A673 (cell line): Measurements from ENCODE around the gene PEX16. TPM values are rescaled to one million over a fixed set of nuclear protein-coding genes. Genes with fewer than 3 reads are reported as not detected.

Experiments used
- BruUV-seq: library from RNA; stranded (reverse); fragments of 400-500 nt; replicated peaks from 2 replicates; lab custom pipeline; 2021; lab: Mats Ljungman, UMichigan
- CTCF ChIA-PET: fragments of 300-600 bp; sonication (Branson Sonifier 250); formaldehyde crosslinking; loops from one replicate; lab custom pipeline; 2022; ENCODE audit warnings: antibody characterized with exemption; lab: Charles Lee
- POLR2A ChIA-PET: fragments of 300-600 bp; sonication (Branson Sonifier 250); formaldehyde crosslinking; loops from one replicate; lab custom pipeline; 2022; ENCODE audit warnings: antibody characterized with exemption; ENCODE audit not compliant: low non-redundant PET; lab: Charles Lee
- DNase-seq: peaks from one replicate; pipeline ENCODE4 v3.0.0-alpha.2; 2015; ENCODE audit warnings: low spot score
- H3K27ac ChIP-seq: fragments of 200-600 bp; sonication (generic); 2 replicates; pipeline ENCODE4 v1.5.1; 2016; ENCODE audit warnings: mixed run types, low read depth, mild to moderate bottlenecking, mixed read lengths, antibody characterized with exemption, low read length; ENCODE audit not compliant: poor library complexity, severe bottlenecking
- H3K27me3 ChIP-seq: fragments of 200-600 bp; sonication (generic); replicated peaks from 2 replicates; pipeline ENCODE4 v1.6.1; 2017; ENCODE audit warnings: mixed run types, low read depth, mild to moderate bottlenecking, mixed read lengths, antibody characterized with exemption, low read length; ENCODE audit not compliant: insufficient read depth, poor library complexity
- H3K36me3 ChIP-seq: fragments of 200-600 bp; sonication (generic); 2 replicates; pipeline ENCODE4 v1.6.1; 2016; ENCODE audit warnings: mixed run types, mild to moderate bottlenecking, mixed read lengths, antibody characterized with exemption, low read length; ENCODE audit not compliant: insufficient read depth, poor library complexity, severe bottlenecking
- H3K4me1 ChIP-seq: fragments of 200-600 bp; sonication (generic); 2 replicates; pipeline ENCODE4 v1.6.1; 2017; ENCODE audit warnings: mixed run types, mild to moderate bottlenecking, mixed read lengths, antibody characterized with exemption, low read length; ENCODE audit not compliant: insufficient read depth, poor library complexity, severe bottlenecking
- H3K4me3 ChIP-seq: fragments of 200-600 bp; sonication (generic); 2 replicates; pipeline ENCODE4 v1.5.1; 2016; ENCODE audit warnings: low read depth, mixed run types, mild to moderate bottlenecking, mixed read lengths, low read length; ENCODE audit not compliant: poor library complexity, severe bottlenecking
- H3K9me3 ChIP-seq: fragments of 200-600 bp; sonication (generic); 2 replicates; pipeline ENCODE4 v1.6.1; 2016; ENCODE audit warnings: mixed run types, low read depth, mild to moderate bottlenecking, mixed read lengths, antibody characterized with exemption, low read length; ENCODE audit not compliant: poor library complexity, severe bottlenecking
- EZH2 ChIP-seq: fragments of 200-600 bp; sonication (generic); IDR thresholded peaks from 2 replicates; pipeline ENCODE4 v1.6.1; 2017; ENCODE audit warnings: borderline replicate concordance, low read depth, mild to moderate bottlenecking, mixed read lengths, antibody characterized with exemption, low read length; ENCODE audit not compliant: poor library complexity, severe bottlenecking
- intact Hi-C: fragments of 100-400 bp; cut with micrococcal nuclease; formaldehyde crosslinking; loops from one replicate; pipeline ENCODE4 v1.10.0; 2022; ENCODE audit not compliant: unreplicated experiment
- total RNA-seq: library from RNA; stranded (reverse); gene quantifications from 2 replicates; pipeline ENCODE4 v1.2.3, GENCODE V29; 2021
- TF ChIP-seq, protein P1 (sequence below): fragments of 300-800, 200-600 bp; sonication (generic); conservative IDR thresholded peaks from 2 replicates; pipeline ENCODE4 v1.5.1; 2017; ENCODE audit warnings: low read depth, mild to moderate bottlenecking, antibody characterized with exemption, low read length, moderate library complexity, mixed read lengths

Gene PEX16
- total RNA-seq, 1 experiment from 2014 or later = 64.1 TPM

DNA sequence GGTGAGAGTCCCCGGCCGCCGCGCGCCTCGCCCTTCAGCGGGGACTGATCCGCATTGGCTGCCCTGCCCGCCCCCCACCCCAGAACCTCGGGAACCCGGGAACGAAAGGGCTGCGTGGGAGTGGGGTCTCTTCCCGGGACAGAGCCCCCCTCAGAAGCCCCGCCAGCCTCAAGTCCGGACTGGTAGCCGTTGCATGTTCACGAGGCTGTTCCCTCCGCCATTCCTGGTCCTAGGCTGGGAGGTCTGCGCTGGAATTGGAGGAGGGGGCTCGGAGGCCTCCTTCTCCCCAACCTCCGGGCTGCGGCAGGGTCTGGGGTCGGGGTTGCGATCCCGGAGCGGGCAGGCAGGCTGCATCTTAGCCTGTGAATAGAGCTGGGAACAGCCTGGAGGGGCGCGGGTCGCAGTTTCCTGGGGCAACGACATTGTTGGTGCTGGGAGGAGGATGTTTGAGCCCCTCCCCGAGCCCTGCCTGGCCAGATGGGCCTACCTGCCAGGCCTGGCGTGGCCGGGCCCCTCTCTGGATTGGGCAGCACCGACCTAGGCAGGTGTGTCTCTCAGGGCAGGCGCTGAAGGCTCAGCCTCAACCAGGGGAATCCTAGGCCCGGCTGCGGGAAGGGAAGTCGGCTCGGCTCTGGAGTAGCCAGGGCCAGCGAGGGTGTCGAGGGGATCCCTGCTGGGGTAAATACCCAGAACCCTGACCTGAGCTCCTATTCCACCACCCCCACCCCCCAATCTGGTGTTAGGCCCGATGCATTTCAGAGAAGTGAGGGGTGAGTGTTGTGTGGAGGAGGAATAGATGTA lies 31.6 kb downstream of the PEX16 start:
- POLR2A ChIA-PET = no interaction called here
- Histone ChIP-seq H3K36me3 (peaks cover 9% of the 10 kb centered on the region), H3K4me3 (peak overlapping the region; percentile 58), H3K27me3 (no peaks in the 10 kb centered on the region), H3K9me3 (no peaks in the 10 kb centered on the region), H3K4me1 (peaks cover 8% of the 10 kb centered on the region), H3K27ac (no peak overlapping the region)
- BruUV-seq = no TSS peak
- no peak for DNase-seq
- intact Hi-C loops = loop anchor here (10.0 kb wide), 1 partner anchor 429 kb away; no protein-coding TSS in a partner anchor
- CTCF ChIA-PET = no interaction called here
- TF ChIP-seq, protein P1, sequence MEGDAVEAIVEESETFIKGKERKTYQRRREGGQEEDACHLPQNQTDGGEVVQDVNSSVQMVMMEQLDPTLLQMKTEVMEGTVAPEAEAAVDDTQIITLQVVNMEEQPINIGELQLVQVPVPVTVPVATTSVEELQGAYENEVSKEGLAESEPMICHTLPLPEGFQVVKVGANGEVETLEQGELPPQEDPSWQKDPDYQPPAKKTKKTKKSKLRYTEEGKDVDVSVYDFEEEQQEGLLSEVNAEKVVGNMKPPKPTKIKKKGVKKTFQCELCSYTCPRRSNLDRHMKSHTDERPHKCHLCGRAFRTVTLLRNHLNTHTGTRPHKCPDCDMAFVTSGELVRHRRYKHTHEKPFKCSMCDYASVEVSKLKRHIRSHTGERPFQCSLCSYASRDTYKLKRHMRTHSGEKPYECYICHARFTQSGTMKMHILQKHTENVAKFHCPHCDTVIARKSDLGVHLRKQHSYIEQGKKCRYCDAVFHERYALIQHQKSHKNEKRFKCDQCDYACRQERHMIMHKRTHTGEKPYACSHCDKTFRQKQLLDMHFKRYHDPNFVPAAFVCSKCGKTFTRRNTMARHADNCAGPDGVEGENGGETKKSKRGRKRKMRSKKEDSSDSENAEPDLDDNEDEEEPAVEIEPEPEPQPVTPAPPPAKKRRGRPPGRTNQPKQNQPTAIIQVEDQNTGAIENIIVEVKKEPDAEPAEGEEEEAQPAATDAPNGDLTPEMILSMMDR = no peak

DNA sequence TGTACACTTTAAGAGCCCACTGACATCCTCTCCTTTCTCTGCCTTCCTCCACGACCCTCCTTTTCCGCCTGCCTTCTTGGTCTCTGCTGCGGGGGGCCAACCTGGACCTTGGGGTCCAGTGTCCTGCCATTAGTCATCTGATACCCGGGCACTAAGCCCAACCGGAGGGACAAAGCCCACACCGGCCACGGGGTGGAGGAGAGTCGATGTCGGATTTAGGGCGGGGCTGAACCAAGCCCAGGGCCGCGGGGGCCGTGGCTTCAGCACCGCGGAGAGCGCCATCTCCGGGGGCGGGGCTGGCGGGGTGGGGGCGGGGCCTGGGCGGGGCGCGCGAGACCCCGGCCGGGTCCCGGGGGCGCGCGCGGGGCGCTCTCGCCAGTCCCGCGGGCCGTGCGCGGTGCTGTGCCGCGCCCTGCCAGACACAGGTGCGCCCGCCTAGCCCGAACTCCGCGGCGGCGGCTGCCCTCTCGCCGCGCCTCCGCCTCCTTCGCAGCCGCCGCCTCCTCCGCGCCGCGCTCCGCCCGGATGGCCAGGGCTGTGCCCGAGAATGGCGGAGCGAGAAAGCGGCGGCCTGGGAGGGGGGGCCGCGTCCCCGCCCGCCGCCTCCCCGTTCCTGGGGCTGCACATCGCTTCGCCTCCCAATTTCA lies 32.3 kb downstream of the PEX16 start, which contains the start of gene MAPK8IP1:
MAPK8IP1 (plus strand) TSS at position 378 of the 647 bp plus-strand sequence; CDS start at position 548, 170 bp downstream.
- Histone ChIP-seq H3K36me3 (peaks cover 14% of the 10 kb centered on the region), H3K27ac (no peak within 1 kb of the TSS), H3K27me3 (no peaks in the 10 kb centered on the region), H3K4me1 (peaks cover 15% of the 10 kb centered on the region), H3K4me3 (peak within 1 kb of the TSS; percentile 58), H3K9me3 (no peaks in the 10 kb centered on the region)
- peak; percentile 75 for DNase-seq
- intact Hi-C loops = loop anchor here (10.0 kb wide), 1 partner anchor 429 kb away; no protein-coding TSS in a partner anchor
- POLR2A ChIA-PET = no interaction called here
- BruUV-seq = no TSS peak
- CTCF ChIA-PET = no interaction called here
- TF ChIP-seq, protein P1 = 0 out of 2 replicates have a peak, but pooled peaks have one; percentile 12
- no peak for TF ChIP-seq EZH2

DNA sequence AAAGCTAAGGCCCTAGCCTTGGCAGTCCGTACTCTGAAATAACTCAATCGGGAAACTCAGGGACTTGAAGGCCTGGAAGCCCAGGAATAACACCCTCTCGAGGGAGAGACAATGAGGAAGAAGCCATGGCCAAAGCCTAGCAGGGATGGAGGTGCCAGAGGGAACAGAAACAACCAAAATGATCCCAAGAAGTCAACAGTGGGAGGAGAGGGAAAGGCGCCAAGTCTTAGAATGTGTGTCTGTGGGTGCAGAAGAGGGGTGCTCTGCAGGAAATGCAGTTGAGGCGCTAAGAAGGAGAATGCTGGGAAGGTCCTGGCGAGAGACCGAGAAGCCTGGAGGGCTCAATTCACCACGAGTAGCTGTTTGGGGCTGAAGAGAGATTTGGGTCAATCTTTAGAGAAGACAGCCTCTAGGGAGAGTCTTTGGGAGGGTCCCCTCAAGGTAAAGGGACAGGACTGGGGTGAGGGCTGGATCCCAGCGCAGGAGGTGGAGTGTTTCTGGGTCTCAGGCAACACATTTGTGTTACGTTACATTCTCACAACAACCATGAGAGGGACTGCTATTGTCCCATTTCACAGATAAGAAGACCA lies 33.0 kb downstream of the PEX16 start:
- no peak overlapping the region for H3K27ac ChIP-seq
- no peak for DNase-seq
- ChIA-PET POLR2A (no interaction called here), CTCF (no interaction called here)
- peaks cover 14% of the 10 kb centered on the region for H3K36me3 ChIP-seq
- no peaks in the 10 kb centered on the region for H3K27me3 ChIP-seq
- H3K4me3 ChIP-seq = peak overlapping the region; percentile 58
- no peaks in the 10 kb centered on the region for H3K9me3 ChIP-seq
- H3K4me1 ChIP-seq = peaks cover 22% of the 10 kb centered on the region
- TF ChIP-seq, protein P1 = no peak
- TF ChIP-seq EZH2 = no peak
- no TSS peak for BruUV-seq
- intact Hi-C loops = loop anchor here (10.0 kb wide), 1 partner anchor 430 kb away; no protein-coding TSS in a partner anchor
